Stimulated activated CD4-positive, alpha-beta T cell treated with anti-CD3 and anti-CD28 coated beads, Interleukin-2, amount 100 ng/mL, for 48 hours (primary cell): ENCODE data around the gene SF3B6.

Experiments
- DNase-seq, 2 donors: peaks; one replicate each; pipeline ENCODE4 v3.0.0-alpha.2; 2020

SF3B6 gene

GRCh38 chr2:24018241-24018640, 57.9 kb downstream of the SF3B6 start:
- DNase-seq, result no peak

DNA sequence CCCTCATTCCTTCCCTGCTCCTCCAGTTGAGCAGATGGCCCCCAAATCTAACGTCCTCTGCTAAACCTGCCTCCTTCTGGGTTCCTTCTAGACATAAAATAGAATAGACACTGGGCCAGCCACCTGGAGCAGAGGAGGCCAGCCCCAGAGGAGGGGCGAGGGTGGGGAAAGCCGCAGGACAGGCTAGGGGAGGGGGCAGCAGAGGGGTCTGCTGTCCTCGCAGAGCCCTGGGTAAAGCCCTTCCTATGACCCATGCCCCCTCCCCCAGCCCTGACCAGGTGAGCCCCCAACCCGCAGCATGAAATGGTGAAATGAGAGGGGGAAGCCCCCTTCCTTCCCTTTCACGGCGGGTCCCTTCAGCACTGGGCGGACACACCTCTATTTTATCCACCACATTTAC, 58.4 kb downstream of the SF3B6 start:
- no peak for DNase-seq
